ENCODE results near the gene SIK3. TPM values are rescaled to one million over a fixed set of nuclear protein-coding genes. Genes with fewer than 3 reads are reported as not detected.

SIK3 gene
- total and polyA plus RNA-seq, 2 experiments from 2014 or later, result 6.1 to 33.9 TPM

DNA sequence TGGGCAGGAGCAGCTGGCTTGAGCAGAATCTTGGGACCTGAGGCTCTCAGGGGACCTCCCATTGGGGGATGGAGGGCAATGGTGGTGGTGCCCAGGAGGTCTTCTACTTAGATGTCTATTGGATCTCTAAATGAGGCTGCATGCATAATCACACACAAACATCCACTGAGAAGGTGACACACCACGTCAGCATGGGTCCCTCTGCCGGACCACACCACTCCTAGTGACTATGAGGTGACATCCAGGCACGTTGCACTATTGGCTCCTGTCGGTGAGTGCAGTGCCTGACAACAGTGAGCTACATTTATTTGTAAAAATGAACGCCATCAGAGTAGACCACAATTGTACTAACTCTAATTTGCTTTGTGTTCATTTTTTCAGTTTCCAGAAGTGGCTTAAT is 272.8 kb downstream of the SIK3 start:
- peaks cover 5% of the 10 kb centered on the region; the same call in 2 of the 3 replicates for H3K4me1 Mint-ChIP-seq

More for the DNA sequence above, 272.8 kb downstream of the SIK3 start:
- Histone ChIP-seq H3K4me2 (no peak overlapping the region), H2AFZ (no peak overlapping the region), H3K79me2 (replicated peaks; ENCODE audit: insufficient read depth) (no peaks in the 10 kb centered on the region), H3K9me2 (ENCODE audit: insufficient read depth) (no peaks in the 10 kb centered on the region), H3K27ac (ENCODE audit: low read depth) (no peak overlapping the region), H3K4me3 (no peak overlapping the region), H3K36me3 (ENCODE audit: insufficient read depth) (no peaks in the 10 kb centered on the region), H3K27me3 (ENCODE audit: insufficient read depth) (no peaks in the 10 kb centered on the region), H3F3A (replicated peaks; ENCODE audit: low read depth) (no peaks in the 10 kb centered on the region), H3K4me1 (ENCODE audit: insufficient read depth) (no peaks in the 10 kb centered on the region), H4K20me1 (replicated peaks; ENCODE audit: insufficient read depth) (no peaks in the 10 kb centered on the region)
- Mint-ChIP-seq H3K36me3 (ENCODE audit: low read depth) (no peaks in the 10 kb centered on the region), H3K27ac (no peak overlapping the region), H3K4me3 (no peak overlapping the region), H3K27me3 (ENCODE audit: insufficient read depth, low read depth, poor library complexity) (no peaks in the 10 kb centered on the region), H3K9me3 (no peaks in the 10 kb centered on the region)
- TF ChIP-seq, protein P1, sequence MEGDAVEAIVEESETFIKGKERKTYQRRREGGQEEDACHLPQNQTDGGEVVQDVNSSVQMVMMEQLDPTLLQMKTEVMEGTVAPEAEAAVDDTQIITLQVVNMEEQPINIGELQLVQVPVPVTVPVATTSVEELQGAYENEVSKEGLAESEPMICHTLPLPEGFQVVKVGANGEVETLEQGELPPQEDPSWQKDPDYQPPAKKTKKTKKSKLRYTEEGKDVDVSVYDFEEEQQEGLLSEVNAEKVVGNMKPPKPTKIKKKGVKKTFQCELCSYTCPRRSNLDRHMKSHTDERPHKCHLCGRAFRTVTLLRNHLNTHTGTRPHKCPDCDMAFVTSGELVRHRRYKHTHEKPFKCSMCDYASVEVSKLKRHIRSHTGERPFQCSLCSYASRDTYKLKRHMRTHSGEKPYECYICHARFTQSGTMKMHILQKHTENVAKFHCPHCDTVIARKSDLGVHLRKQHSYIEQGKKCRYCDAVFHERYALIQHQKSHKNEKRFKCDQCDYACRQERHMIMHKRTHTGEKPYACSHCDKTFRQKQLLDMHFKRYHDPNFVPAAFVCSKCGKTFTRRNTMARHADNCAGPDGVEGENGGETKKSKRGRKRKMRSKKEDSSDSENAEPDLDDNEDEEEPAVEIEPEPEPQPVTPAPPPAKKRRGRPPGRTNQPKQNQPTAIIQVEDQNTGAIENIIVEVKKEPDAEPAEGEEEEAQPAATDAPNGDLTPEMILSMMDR (conservative IDR thresholded peaks at IDR 0.05; ENCODE audit: low read depth in 2 of 2), result no peak
- TF ChIP-seq ZNF331 (CRISPR knock-in tag; IDR thresholded peaks at IDR 0.05; ENCODE audit: low read depth), result no peak
- TF ChIP-seq ETS1 (IDR thresholded peaks at IDR 0.05), result no peak
- TF ChIP-seq, protein P2, sequence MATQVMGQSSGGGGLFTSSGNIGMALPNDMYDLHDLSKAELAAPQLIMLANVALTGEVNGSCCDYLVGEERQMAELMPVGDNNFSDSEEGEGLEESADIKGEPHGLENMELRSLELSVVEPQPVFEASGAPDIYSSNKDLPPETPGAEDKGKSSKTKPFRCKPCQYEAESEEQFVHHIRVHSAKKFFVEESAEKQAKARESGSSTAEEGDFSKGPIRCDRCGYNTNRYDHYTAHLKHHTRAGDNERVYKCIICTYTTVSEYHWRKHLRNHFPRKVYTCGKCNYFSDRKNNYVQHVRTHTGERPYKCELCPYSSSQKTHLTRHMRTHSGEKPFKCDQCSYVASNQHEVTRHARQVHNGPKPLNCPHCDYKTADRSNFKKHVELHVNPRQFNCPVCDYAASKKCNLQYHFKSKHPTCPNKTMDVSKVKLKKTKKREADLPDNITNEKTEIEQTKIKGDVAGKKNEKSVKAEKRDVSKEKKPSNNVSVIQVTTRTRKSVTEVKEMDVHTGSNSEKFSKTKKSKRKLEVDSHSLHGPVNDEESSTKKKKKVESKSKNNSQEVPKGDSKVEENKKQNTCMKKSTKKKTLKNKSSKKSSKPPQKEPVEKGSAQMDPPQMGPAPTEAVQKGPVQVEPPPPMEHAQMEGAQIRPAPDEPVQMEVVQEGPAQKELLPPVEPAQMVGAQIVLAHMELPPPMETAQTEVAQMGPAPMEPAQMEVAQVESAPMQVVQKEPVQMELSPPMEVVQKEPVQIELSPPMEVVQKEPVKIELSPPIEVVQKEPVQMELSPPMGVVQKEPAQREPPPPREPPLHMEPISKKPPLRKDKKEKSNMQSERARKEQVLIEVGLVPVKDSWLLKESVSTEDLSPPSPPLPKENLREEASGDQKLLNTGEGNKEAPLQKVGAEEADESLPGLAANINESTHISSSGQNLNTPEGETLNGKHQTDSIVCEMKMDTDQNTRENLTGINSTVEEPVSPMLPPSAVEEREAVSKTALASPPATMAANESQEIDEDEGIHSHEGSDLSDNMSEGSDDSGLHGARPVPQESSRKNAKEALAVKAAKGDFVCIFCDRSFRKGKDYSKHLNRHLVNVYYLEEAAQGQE (IDR thresholded peaks at IDR 0.05; ENCODE audit: unreplicated experiment), result no peak
- no peak for TF ChIP-seq EZH2phosphoT487 (IDR thresholded peaks at IDR 0.05; ENCODE audit: unreplicated experiment)
- no peak for TF ChIP-seq CREB1 (CRISPR knock-in tag; IDR thresholded peaks at IDR 0.05; ENCODE audit: low read depth)
- TF ChIP-seq, protein P3, sequence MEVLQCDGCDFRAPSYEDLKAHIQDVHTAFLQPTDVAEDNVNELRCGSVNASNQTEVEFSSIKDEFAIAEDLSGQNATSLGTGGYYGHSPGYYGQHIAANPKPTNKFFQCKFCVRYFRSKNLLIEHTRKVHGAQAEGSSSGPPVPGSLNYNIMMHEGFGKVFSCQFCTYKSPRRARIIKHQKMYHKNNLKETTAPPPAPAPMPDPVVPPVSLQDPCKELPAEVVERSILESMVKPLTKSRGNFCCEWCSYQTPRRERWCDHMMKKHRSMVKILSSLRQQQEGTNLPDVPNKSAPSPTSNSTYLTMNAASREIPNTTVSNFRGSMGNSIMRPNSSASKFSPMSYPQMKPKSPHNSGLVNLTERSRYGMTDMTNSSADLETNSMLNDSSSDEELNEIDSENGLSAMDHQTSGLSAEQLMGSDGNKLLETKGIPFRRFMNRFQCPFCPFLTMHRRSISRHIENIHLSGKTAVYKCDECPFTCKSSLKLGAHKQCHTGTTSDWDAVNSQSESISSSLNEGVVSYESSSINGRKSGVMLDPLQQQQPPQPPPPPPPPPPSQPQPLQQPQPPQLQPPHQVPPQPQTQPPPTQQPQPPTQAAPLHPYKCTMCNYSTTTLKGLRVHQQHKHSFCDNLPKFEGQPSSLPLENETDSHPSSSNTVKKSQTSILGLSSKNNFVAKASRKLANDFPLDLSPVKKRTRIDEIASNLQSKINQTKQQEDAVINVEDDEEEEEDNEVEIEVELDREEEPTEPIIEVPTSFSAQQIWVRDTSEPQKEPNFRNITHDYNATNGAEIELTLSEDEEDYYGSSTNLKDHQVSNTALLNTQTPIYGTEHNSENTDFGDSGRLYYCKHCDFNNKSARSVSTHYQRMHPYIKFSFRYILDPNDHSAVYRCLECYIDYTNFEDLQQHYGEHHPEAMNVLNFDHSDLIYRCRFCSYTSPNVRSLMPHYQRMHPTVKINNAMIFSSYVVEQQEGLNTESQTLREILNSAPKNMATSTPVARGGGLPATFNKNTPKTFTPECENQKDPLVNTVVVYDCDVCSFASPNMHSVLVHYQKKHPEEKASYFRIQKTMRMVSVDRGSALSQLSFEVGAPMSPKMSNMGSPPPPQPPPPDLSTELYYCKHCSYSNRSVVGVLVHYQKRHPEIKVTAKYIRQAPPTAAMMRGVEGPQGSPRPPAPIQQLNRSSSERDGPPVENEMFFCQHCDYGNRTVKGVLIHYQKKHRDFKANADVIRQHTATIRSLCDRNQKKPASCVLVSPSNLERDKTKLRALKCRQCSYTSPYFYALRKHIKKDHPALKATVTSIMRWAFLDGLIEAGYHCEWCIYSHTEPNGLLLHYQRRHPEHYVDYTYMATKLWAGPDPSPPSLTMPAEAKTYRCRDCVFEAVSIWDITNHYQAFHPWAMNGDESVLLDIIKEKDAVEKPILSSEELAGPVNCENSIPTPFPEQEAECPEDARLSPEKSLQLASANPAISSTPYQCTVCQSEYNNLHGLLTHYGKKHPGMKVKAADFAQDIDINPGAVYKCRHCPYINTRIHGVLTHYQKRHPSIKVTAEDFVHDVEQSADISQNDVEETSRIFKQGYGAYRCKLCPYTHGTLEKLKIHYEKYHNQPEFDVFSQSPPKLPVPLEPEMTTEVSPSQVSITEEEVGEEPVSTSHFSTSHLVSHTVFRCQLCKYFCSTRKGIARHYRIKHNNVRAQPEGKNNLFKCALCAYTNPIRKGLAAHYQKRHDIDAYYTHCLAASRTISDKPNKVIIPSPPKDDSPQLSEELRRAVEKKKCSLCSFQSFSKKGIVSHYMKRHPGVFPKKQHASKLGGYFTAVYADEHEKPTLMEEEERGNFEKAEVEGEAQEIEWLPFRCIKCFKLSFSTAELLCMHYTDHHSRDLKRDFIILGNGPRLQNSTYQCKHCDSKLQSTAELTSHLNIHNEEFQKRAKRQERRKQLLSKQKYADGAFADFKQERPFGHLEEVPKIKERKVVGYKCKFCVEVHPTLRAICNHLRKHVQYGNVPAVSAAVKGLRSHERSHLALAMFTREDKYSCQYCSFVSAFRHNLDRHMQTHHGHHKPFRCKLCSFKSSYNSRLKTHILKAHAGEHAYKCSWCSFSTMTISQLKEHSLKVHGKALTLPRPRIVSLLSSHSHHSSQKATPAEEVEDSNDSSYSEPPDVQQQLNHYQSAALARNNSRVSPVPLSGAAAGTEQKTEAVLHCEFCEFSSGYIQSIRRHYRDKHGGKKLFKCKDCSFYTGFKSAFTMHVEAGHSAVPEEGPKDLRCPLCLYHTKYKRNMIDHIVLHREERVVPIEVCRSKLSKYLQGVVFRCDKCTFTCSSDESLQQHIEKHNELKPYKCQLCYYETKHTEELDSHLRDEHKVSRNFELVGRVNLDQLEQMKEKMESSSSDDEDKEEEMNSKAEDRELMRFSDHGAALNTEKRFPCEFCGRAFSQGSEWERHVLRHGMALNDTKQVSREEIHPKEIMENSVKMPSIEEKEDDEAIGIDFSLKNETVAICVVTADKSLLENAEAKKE (CRISPR knock-in tag; IDR thresholded peaks at IDR 0.05), result no peak
- no peak for TF ChIP-seq NANOG (IDR thresholded peaks at IDR 0.05; ENCODE audit: borderline replicate concordance)
- TF ChIP-seq STAT1 (IDR thresholded peaks at IDR 0.05; ENCODE audit: unreplicated experiment), result no peak
- TF ChIP-seq EZH2 (IDR thresholded peaks at IDR 0.05; ENCODE audit: low read depth, unreplicated experiment), result no peak
- TF ChIP-seq POLR2AphosphoS5 (IDR thresholded peaks at IDR 0.05; ENCODE audit: low read depth), result no peak
- TF ChIP-seq ZNF114 (CRISPR knock-in tag; IDR thresholded peaks at IDR 0.05), result no peak
- TF ChIP-seq JUNB (IDR thresholded peaks at IDR 0.05; ENCODE audit: unreplicated experiment), result no peak
- ATAC-seq (no peak), DNase-seq (ENCODE audit: low spot score) (no peak)

Data from GM23338 (cell line).